Activated naive CD8-positive, alpha-beta T cell (primary cell): ENCODE measurements around the gene MRPS35.

Experiments
- H3K27ac Mint-ChIP-seq: one replicate; pipeline ENCODE4 v1.8.0; 2021; ENCODE audit warnings: mixed read lengths
- H3K27me3 Mint-ChIP-seq: one replicate; pipeline ENCODE4 v1.8.0; 2021; ENCODE audit warnings: mixed read lengths
- H3K36me3 Mint-ChIP-seq: one replicate; pipeline ENCODE4 v1.8.0; 2021; ENCODE audit warnings: mixed read lengths
- H3K4me1 Mint-ChIP-seq: one replicate; pipeline ENCODE4 v1.8.0; 2021; ENCODE audit warnings: low read depth, mixed read lengths
- H3K4me3 Mint-ChIP-seq: one replicate; pipeline ENCODE4 v1.8.0; 2021; ENCODE audit warnings: mild to moderate bottlenecking, mixed read lengths
- H3K9me3 Mint-ChIP-seq: one replicate; pipeline ENCODE4 v1.8.0; 2021; ENCODE audit warnings: low read depth, mixed read lengths

The MRPS35 gene

DNA sequence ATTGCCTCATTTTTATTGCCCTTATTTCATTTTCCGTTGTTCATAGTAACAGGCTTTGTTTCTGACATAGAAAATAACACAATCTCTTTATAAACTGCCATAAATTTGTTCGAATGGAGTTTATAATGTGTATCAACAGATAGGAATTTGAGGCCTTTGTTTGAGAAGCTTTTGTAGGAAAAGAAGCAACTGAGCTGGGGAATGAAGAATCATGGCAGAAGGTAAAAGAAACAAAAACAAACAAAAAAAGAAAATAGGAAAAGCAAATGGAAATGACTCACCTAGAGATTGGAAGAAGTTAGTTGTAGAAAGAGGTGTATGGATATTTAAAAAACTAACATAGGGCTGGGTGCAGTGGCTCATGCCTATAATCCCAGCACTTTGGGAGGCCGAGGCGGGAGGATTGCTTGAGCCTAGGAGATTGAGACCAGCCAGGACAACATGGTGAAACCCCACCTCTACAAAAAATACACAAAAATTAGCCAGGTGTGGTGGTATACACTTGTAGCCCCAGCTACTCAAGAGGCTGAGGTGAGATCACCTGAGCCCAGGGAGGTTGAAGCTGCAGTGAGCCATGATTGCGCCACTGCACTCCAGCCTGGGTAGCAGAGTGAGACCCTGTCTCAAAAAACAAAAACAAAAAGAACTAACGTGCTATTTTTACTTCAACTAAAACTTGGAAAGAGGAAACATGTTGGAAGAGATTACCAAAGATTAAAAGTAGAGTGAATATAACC lies 14.9 kb upstream of the MRPS35 start:
- Mint-ChIP-seq H3K9me3 (no peaks in the 10 kb centered on the region), H3K4me1 (no peaks in the 10 kb centered on the region), H3K36me3 (peaks cover 12% of the 10 kb centered on the region), H3K4me3 (no peak overlapping the region), H3K27me3 (peaks cover 2% of the 10 kb centered on the region), H3K27ac (no peak overlapping the region)

DNA sequence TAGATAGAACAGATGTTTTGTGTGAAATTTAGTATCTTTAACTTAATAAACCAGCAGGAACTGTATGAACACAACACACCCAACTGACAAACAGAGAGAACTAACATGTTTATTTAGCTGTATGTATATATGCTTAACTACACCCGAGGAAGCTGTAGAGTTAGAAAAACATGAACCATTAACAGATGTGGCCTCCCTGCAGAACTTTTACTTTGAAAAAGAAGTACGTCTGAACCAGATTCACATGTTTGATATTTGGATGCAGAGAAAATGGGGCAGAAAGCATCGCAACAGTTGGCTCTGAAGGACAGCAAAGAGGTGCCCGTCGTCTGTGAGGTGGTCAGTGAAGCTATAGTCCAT lies 14.4 kb upstream of the MRPS35 start, which contains the start of gene REP15:
TSS of gene REP15 (plus strand) at position 155 of the 360 bp plus-strand sequence. CDS start at position 271, 116 bp downstream.
- H3K9me3 Mint-ChIP-seq, result no peaks in the 10 kb centered on the region
- H3K36me3 Mint-ChIP-seq, result peaks cover 12% of the 10 kb centered on the region
- no peak within 1 kb of the TSS for H3K27ac Mint-ChIP-seq
- no peak within 1 kb of the TSS for H3K4me3 Mint-ChIP-seq
- H3K4me1 Mint-ChIP-seq, result no peaks in the 10 kb centered on the region
- peaks cover 4% of the 10 kb centered on the region for H3K27me3 Mint-ChIP-seq

DNA sequence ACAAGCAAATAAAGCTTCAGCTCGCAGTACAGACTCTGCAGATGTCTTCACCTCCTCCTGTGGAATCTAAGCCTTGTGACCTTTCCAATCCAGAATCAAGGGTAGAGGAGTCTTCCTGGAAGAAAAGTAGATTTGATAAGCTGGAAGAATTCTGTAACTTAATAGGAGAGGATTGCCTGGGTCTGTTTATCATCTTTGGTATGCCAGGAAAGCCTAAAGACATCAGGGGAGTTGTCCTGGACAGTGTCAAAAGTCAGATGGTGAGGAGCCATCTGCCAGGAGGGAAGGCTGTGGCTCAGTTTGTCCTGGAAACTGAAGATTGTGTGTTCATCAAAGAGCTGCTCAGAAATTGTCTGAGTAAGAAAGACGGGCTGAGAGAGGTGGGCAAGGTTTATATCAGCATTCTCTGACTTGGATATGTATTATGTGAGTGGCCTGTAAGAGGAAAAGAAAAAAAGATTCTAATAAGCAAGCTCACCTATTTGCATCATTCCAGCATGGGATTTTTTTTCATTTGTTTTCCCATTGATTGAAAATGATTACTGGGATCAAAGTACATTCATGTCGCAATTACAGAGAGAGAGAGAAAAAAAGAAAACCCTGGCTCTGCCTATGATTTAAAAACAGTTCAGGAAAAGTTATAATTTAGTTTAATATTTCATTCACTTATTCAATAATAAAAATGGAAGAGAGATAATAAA lies 13.6 kb upstream of the MRPS35 start:
- peaks cover 5% of the 10 kb centered on the region for H3K27me3 Mint-ChIP-seq
- H3K4me3 Mint-ChIP-seq, result no peak overlapping the region
- no peak overlapping the region for H3K27ac Mint-ChIP-seq
- H3K9me3 Mint-ChIP-seq, result no peaks in the 10 kb centered on the region
- H3K4me1 Mint-ChIP-seq, result no peaks in the 10 kb centered on the region
- H3K36me3 Mint-ChIP-seq, result peaks cover 8% of the 10 kb centered on the region

DNA sequence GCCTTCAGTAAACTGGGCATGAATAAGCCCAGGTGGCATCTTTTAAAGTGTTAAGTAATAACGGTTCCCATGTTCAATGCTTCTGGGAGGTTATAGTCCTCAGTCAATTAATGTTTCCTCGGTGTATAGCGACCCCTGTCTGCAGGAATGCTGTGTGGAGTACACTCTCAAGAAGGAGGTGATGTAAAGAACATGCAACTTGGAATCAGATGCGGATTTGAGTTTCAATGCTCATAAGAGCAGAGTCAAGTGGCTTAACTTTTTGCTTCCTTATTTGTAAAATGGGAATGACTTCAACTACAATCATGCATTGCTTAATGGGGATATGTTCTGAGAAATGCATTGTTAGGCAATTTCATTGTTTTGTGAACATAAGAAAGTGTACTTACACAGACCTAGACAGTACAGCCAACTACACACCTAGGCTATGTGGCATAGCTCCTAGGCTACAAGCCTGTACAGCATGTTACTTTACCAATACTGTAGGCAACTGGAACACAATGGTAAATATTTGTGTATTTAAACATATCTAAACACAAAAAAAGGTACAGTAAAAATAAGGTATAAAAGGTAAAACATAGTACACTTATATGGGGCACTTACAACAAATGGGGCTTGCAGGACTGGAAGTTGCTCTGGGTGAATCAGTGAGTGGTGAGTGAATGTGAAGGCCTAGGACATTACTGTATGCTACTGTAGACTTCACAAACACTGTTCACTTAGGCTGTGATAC lies 6.7 kb upstream of the MRPS35 start:
- Mint-ChIP-seq H3K4me3 (no peak overlapping the region), H3K27me3 (peaks cover 5% of the 10 kb centered on the region), H3K36me3 (no peaks in the 10 kb centered on the region), H3K4me1 (no peaks in the 10 kb centered on the region), H3K9me3 (no peaks in the 10 kb centered on the region), H3K27ac (no peak overlapping the region)

DNA sequence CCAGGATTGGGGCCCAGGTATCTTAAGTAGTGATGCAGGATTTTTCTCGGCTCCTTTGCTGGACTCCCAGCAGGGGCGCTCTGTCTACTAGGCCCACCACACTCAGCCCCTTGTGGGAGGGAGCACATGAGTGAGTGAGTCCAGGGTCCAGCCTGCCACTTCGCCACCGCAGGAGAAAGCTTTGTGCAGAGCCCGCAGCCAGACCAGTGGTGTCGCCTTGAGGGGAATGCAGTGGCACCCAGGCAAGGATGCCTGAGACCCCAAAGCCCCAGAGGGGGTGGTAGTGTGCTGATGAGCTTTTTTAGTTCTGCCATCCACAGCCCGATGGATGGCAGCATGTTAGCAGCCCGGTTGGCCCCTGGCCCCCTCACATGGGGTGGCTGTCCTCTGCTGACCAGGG lies 5.4 kb upstream of the MRPS35 start:
- peaks cover 4% of the 10 kb centered on the region for H3K27me3 Mint-ChIP-seq
- H3K4me1 Mint-ChIP-seq, result peaks cover under 1% of the 10 kb centered on the region
- H3K27ac Mint-ChIP-seq, result no peak overlapping the region
- no peak overlapping the region for H3K4me3 Mint-ChIP-seq
- H3K9me3 Mint-ChIP-seq, result no peaks in the 10 kb centered on the region
- H3K36me3 Mint-ChIP-seq, result no peaks in the 10 kb centered on the region

DNA sequence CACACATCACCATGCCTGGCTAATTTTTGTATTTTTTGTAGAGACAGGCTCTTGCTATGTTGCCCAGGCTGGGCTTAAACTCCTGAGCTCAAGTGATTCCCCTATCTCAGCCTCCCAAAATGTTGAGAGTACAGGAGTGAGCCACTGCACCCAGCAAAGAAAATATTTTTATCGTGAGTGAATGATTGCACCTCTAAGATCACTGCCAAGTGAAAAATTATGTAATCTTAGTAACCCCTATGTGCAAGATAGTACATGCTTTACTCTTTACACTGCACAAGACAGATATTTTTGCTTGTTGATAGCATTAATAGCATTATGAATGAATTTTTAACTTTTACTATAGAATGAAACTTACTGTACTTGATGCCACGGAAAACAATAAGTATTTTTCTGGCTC lies 3.4 kb upstream of the MRPS35 start:
- Mint-ChIP-seq H3K36me3 (peaks cover 4% of the 10 kb centered on the region), H3K27me3 (no peaks in the 10 kb centered on the region), H3K9me3 (no peaks in the 10 kb centered on the region), H3K4me1 (peaks cover 12% of the 10 kb centered on the region), H3K27ac (no peak overlapping the region), H3K4me3 (no peak overlapping the region)

DNA sequence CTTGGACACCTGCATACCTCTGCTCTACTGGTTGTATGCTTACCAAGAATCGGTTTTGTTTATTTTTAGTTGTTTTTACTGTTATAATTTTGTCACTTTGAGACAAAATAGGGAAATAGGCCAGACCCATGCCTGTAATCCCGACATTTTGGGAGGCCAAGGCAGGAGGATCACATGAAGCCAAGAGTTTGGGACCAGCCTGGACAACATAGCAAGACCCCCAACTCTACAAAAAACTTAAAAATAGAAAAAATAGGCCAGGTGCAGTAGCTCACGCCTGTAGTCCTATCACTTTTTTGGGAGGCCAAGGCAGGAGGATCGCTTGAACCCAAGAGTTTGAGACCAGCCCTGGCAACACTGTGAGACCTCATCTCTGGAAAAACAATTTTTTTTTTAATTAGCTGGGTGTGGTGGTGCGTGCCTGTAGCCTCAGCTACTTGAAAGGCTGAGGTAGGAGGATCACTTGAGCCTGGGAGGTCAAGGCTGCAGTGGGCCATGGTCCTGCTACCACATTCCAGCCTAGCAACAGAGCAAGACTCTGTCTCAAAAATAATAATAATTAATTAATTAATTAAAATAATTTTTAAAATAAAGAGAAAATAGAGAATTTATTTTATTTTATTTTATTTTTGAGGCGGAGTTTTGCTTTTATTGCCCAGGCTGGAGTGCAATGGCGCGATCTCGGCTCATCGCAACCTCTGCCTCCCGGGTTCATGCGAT lies 1.3 kb upstream of the MRPS35 start:
- no peaks in the 10 kb centered on the region for H3K27me3 Mint-ChIP-seq
- H3K9me3 Mint-ChIP-seq, result no peaks in the 10 kb centered on the region
- H3K27ac Mint-ChIP-seq, result peak overlapping the region; percentile 16
- H3K36me3 Mint-ChIP-seq, result peaks cover 10% of the 10 kb centered on the region
- peaks cover 29% of the 10 kb centered on the region for H3K4me1 Mint-ChIP-seq
- peak overlapping the region; percentile 99 for H3K4me3 Mint-ChIP-seq

DNA sequence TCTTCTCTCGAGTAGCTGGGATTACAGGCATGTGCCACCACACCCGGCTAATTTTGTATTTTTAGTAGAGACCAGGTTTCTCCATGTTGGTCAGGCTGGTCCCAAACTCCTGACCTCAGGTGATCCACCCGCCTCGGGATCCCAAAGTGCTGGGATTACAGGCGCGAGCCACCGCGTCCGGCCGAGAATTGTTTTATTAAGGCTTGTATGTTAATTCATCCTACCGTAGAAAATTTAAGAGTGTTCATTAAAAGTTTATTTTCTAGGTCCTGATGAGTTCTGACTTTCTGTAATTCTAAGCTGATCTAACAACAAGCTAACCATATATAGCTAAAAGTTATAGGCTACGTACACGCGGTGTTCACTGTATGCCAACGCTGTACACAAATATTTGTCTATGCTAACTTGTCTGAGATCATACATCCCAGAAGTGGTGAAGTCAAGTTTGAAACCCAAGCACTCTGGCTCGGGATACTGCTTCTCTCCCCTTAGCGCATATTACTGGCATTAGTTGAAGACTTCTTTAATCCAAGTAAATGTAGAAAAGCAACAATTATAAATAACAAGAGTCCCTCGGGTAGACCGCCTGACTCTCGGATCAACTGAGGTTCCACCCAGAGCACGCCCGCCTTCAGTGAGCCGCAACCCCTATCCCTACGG lies 570 bp upstream of the MRPS35 start:
- Mint-ChIP-seq H3K9me3 (no peaks in the 10 kb centered on the region), H3K27ac (peak overlapping the region; percentile 98), H3K4me3 (peak overlapping the region; percentile 99), H3K4me1 (peaks cover 33% of the 10 kb centered on the region), H3K27me3 (no peaks in the 10 kb centered on the region), H3K36me3 (peaks cover 10% of the 10 kb centered on the region)

DNA sequence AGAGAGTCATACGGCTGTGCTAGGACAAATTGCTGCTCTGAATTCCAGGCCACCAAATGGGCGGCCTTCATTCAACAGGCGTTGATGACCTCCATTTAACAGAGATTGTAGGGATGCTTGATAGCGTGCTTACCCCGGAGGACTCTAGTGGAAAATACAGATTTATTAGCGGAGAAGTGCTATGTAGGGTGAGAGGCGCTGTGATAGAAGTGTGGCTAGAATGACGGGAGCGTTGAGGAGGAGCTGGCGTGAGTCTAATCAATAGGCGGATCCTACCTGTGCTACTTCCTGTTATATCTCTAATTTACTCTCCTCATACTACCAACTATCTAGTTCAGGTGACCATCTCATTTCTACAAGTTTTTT lies 668 bp downstream of the MRPS35 start:
- peak overlapping the region; percentile 98 for H3K27ac Mint-ChIP-seq
- H3K4me3 Mint-ChIP-seq, result peak overlapping the region; percentile 99
- no peaks in the 10 kb centered on the region for H3K9me3 Mint-ChIP-seq
- H3K4me1 Mint-ChIP-seq, result peaks cover 35% of the 10 kb centered on the region
- H3K27me3 Mint-ChIP-seq, result no peaks in the 10 kb centered on the region
- H3K36me3 Mint-ChIP-seq, result peaks cover 10% of the 10 kb centered on the region

DNA sequence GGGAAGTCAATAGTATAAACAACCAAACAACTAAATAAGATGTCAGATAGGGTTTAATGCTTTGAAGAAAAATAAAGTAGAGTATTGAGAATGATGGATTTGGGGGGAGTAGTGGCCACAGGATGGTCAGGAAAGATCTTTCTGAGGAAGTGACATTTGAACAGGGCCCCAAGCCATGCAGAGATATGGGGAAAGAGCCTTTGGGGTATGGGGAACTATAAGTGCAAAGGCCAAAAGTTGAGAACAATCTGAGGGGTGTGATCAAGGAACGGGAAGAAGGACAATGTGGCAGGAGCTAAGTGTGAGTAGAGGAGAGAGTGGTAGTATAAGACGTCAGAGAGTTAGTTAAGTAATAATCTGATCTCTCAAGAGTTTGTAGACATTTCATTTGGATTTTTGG lies 1.3 kb downstream of the MRPS35 start:
- peaks cover 35% of the 10 kb centered on the region for H3K4me1 Mint-ChIP-seq
- H3K27me3 Mint-ChIP-seq, result no peaks in the 10 kb centered on the region
- peak overlapping the region; percentile 13 for H3K27ac Mint-ChIP-seq
- peaks cover 10% of the 10 kb centered on the region for H3K36me3 Mint-ChIP-seq
- H3K4me3 Mint-ChIP-seq, result peak overlapping the region; percentile 99
- no peaks in the 10 kb centered on the region for H3K9me3 Mint-ChIP-seq

DNA sequence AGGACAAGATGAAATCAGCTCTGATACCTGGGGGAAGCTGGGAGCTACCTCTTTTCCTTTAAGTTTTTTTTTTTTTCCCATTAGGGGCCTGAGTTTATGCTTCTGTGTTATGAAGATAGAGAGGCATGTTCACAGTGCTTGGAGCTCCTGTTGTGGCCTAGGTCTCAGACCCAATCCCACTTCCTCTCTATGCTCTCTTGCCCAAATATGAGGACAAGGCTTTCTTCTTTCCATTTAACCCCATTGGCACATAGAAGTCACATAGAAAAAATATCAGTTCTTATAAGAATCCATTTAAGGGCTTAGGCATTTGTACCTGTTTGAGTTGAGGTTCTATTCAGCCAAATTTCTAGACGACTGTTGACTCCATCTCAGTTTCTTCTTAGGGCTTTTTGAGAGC lies 12.6 kb downstream of the MRPS35 start:
- no peak overlapping the region for H3K27ac Mint-ChIP-seq
- H3K9me3 Mint-ChIP-seq, result no peaks in the 10 kb centered on the region
- no peaks in the 10 kb centered on the region for H3K27me3 Mint-ChIP-seq
- peaks cover 2% of the 10 kb centered on the region for H3K36me3 Mint-ChIP-seq
- no peak overlapping the region for H3K4me3 Mint-ChIP-seq
- peaks cover 8% of the 10 kb centered on the region for H3K4me1 Mint-ChIP-seq

DNA sequence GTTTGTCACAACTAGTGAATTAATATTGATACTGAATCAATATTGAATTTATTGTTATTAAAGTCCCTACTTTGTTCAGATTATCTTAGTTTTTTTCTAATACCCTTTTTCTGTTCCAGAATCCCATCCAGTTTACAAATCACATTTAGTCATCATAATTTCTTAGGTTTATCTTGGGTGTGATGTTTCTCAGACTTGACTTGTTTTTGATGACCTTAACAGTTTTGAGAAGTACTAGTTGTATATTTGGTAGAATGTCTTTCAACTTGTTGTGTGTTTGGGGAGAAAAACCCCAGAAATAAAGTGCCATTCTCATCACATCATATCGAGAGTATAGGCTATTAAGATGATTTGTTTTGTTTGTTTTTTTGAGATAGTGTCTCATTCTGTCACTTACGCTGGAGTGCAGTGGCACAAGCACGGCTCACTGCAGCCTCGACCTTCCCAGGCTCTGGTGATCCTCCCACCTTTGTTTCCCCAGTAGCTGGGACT lies 19.5 kb downstream of the MRPS35 start:
- H3K27me3 Mint-ChIP-seq, result no peaks in the 10 kb centered on the region
- no peaks in the 10 kb centered on the region for H3K9me3 Mint-ChIP-seq
- H3K4me1 Mint-ChIP-seq, result peaks cover 1% of the 10 kb centered on the region
- no peak overlapping the region for H3K27ac Mint-ChIP-seq
- H3K4me3 Mint-ChIP-seq, result no peak overlapping the region
- H3K36me3 Mint-ChIP-seq, result peaks cover 5% of the 10 kb centered on the region

DNA sequence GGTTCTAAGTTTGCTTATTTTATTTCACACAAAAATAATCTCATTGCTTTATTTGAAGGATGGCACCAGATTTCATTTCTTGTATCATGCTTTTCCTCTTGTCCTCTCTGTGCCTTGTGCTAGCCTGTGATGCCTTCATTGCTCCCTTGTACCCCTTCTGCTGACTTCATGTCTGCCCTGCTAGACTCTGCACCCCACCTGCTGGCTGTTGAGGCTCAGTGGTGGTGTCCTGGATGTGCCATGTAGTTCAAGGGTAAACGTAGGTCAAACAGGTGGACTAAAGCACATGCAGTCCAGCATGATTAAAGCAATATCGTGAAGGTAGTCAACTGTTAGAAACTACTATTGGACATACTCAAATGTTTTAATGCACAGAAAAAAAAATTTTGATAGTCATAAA lies 21.6 kb downstream of the MRPS35 start:
- no peaks in the 10 kb centered on the region for H3K4me1 Mint-ChIP-seq
- H3K36me3 Mint-ChIP-seq, result peaks cover 7% of the 10 kb centered on the region
- no peak overlapping the region for H3K27ac Mint-ChIP-seq
- H3K4me3 Mint-ChIP-seq, result no peak overlapping the region
- H3K9me3 Mint-ChIP-seq, result no peaks in the 10 kb centered on the region
- H3K27me3 Mint-ChIP-seq, result no peaks in the 10 kb centered on the region

DNA sequence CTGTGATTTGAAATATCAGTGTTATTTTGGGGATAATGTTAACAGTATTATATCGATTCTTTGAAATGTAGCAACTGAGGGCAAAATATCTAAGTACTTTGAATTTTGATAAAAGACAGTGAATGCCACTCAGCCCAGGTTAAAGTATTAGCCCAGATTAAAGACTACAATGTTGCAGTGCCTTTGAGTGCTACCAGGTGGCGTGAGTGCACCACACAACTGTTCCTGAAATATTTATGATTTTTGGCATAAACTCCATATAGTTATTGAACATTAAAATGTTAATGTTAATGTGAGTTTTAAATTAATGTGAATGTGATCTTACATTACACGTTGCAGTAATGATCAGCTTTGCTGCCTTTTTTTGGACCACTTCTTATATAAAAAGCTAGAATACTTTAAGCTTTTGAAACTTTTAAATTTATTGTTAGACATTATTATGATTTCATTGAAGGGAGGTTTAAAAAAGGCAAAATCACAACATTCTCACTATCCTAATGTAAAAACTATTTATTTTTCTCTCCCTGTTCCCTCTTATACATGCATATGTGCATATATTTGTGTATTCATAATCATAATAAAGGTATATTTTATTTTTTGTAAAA lies 22.5 kb downstream of the MRPS35 start:
- H3K4me1 Mint-ChIP-seq, result no peaks in the 10 kb centered on the region
- H3K4me3 Mint-ChIP-seq, result no peak overlapping the region
- no peak overlapping the region for H3K27ac Mint-ChIP-seq
- no peaks in the 10 kb centered on the region for H3K27me3 Mint-ChIP-seq
- no peaks in the 10 kb centered on the region for H3K9me3 Mint-ChIP-seq
- H3K36me3 Mint-ChIP-seq, result peaks cover 9% of the 10 kb centered on the region
